MM.1S (cell line): ENCODE measurements around the gene VPS18.

Source experiments
- CTCF ChIP-seq: fragments of 300-600 bp; sonication (generic); IDR thresholded peaks from 2 replicates; pipeline ENCODE4 v1.5.1; 2016; ENCODE audit warnings: antibody characterized with exemption, low read length, mixed read lengths
- EZH2 ChIP-seq: fragments of 300-600 bp; sonication (generic); optimal IDR thresholded peaks from 2 replicates; pipeline ENCODE3; 2017; ENCODE audit warnings: low read depth, mild to moderate bottlenecking, antibody characterized with exemption, low read length, mixed read lengths

GRCh38 chr15:40918799-40919392, 24.6 kb downstream of the VPS18 start:
- TF ChIP-seq CTCF (no peak), EZH2 (no peak)
